Gastrocnemius medialis (tissue), 4 donors: ENCODE results near the gene SSC5D.

Experiments
- POLR2A ChIP-seq, 2 donors: fragments of 450-650 bp; IDR thresholded peaks; one replicate each; pipeline ENCODE4 v1.6.1; 2017; ENCODE audit warnings: antibody characterized with exemption in 2 of 2, mild to moderate bottlenecking in 2 of 2, moderate library complexity in 2 of 2
- TF ChIP-seq, protein P1 (sequence below), 5 experiments: fragments of 450-650 bp in 3 of 5; fragments of 200-600 bp in 2 of 5; sonication (generic) in 2 of 5; IDR thresholded peaks in 4 of 5; conservative IDR thresholded peaks in 1 of 5; 1 replicate in 4 of 5; 2 replicates in 1 of 5; pipeline ENCODE4 v1.5.1; 2016 to 2019; ENCODE audit warnings: antibody characterized with exemption in 5 of 5, mild to moderate bottlenecking in 3 of 5, moderate library complexity in 3 of 5

GRCh38 chr19:55544776-55545439, 56.7 kb downstream of the SSC5D start:
- TF ChIP-seq POLR2A (IDR thresholded peaks at IDR 0.05), result no peak
- TF ChIP-seq, protein P1, sequence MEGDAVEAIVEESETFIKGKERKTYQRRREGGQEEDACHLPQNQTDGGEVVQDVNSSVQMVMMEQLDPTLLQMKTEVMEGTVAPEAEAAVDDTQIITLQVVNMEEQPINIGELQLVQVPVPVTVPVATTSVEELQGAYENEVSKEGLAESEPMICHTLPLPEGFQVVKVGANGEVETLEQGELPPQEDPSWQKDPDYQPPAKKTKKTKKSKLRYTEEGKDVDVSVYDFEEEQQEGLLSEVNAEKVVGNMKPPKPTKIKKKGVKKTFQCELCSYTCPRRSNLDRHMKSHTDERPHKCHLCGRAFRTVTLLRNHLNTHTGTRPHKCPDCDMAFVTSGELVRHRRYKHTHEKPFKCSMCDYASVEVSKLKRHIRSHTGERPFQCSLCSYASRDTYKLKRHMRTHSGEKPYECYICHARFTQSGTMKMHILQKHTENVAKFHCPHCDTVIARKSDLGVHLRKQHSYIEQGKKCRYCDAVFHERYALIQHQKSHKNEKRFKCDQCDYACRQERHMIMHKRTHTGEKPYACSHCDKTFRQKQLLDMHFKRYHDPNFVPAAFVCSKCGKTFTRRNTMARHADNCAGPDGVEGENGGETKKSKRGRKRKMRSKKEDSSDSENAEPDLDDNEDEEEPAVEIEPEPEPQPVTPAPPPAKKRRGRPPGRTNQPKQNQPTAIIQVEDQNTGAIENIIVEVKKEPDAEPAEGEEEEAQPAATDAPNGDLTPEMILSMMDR (IDR thresholded peaks at IDR 0.05 in 4 of 5, conservative IDR thresholded peaks at IDR 0.05 in 1 of 5), result no peak
